CD4-positive, alpha-beta T cell (primary cell): Measurements from ENCODE around the gene OR52W1. TPM values are rescaled to one million over a fixed set of nuclear protein-coding genes. Genes with fewer than 3 reads are reported as not detected.

Experiments used
- ATAC-seq: fragments of 200-7000 bp; cut with Tn5 transposase; one replicate; pipeline ENCODE4 v1.10.0; 2022; ENCODE audit warnings: mild to moderate bottlenecking; ENCODE audit not compliant: poor library complexity
- CTCF ChIA-PET: fragments of 350-600 bp; sonication (Branson Sonifier 250); formaldehyde crosslinking; loops from one replicate; lab custom pipeline; 2021; ENCODE audit warnings: antibody characterized with exemption, inconsistent platforms; lab: Charles Lee
- POLR2A ChIA-PET: fragments of 350-600 bp; sonication (Branson Sonifier 250); formaldehyde crosslinking; loops from one replicate; lab custom pipeline; 2021; ENCODE audit warnings: antibody characterized with exemption, inconsistent platforms; lab: Charles Lee
- DNase-seq, 14 experiments: peaks; one replicate each; pipeline ENCODE4 v3.0.0-alpha.2; 2013 to 2020; ENCODE audit warnings: mixed read lengths in 2 of 14
- H3K27ac ChIP-seq, 2 donors: one replicate each; pipeline versions ENCODE4 v1.5.1 to v1.7.0; 2013; ENCODE audit warnings: low read length in 2 of 2, low read depth in 1 of 2, mild to moderate bottlenecking in 1 of 2
- H3K27me3 ChIP-seq, 2 experiments: 1 replicate in 1 of 2; 2 replicates in 1 of 2; pipeline versions ENCODE4 v1.6.1 to v1.7.0; 2013; ENCODE audit warnings: low read length in 2 of 2, control low read depth in 1 of 2, mild to moderate bottlenecking in 1 of 2, moderate library complexity in 1 of 2; ENCODE audit not compliant: insufficient read depth in 2 of 2, control insufficient read depth in 1 of 2
- H3K36me3 ChIP-seq: one replicate; pipeline ENCODE4 v1.6.1; 2013; ENCODE audit warnings: low read length, control low read depth; ENCODE audit not compliant: insufficient read depth
- H3K4me1 ChIP-seq: one replicate; pipeline ENCODE4 v1.6.1; 2013; ENCODE audit warnings: low read length, control low read depth; ENCODE audit not compliant: insufficient read depth
- H3K4me3 ChIP-seq: one replicate; pipeline ENCODE4 v1.5.1; 2013; ENCODE audit warnings: mild to moderate bottlenecking, low read length, moderate library complexity
- H3K9me3 ChIP-seq, 2 experiments: 1 replicate in 1 of 2; 2 replicates in 1 of 2; pipeline versions ENCODE4 v1.6.1 to v1.7.0; 2013; ENCODE audit warnings: low read length in 2 of 2, mild to moderate bottlenecking in 2 of 2, control low read depth in 1 of 2, moderate library complexity in 1 of 2; ENCODE audit not compliant: control insufficient read depth in 1 of 2, insufficient read depth in 1 of 2
- H3K27ac Mint-ChIP-seq: one replicate; pipeline ENCODE4 v1.8.0; 2020; ENCODE audit warnings: mixed read lengths
- H3K27me3 Mint-ChIP-seq: one replicate; pipeline ENCODE4 v1.8.0; 2021; ENCODE audit warnings: mixed read lengths
- H3K36me3 Mint-ChIP-seq: one replicate; pipeline ENCODE4 v1.8.0; 2021; ENCODE audit warnings: low read depth, mixed read lengths
- H3K4me1 Mint-ChIP-seq: one replicate; pipeline ENCODE4 v1.8.0; 2021; ENCODE audit warnings: low read depth, mixed read lengths
- H3K4me3 Mint-ChIP-seq: one replicate; pipeline ENCODE4 v1.8.0; 2020; ENCODE audit warnings: mild to moderate bottlenecking, mixed read lengths
- H3K9me3 Mint-ChIP-seq: one replicate; pipeline ENCODE4 v1.8.0; 2020; ENCODE audit warnings: mixed read lengths
- CTCF ChIP-seq: fragments of 200-600 bp; IDR thresholded peaks from one replicate; pipeline ENCODE4 v1.8.0; 2022; ENCODE audit warnings: antibody characterized with exemption, mild to moderate bottlenecking
- intact Hi-C, 2 experiments: fragments of 100-400 bp; cut with DNase I in 1 of 2; cut with micrococcal nuclease in 1 of 2; formaldehyde crosslinking; loops; one replicate each; pipeline versions ENCODE4 v1.15.1 to v1.9.0; 2023 to 2025; cut with DNase I, micrococcal nuclease
- total RNA-seq, 174 experiments: library from RNA in 2 of 174; stranded (reverse) in 2 of 174; gene quantifications; one replicate each; pipeline ENCODE4 v1.2.3 and lab custom pipeline; 2021 to 2026

The OR52W1 gene
- total RNA-seq, 2 experiments from 2014 or later = not detected

- H3K4me3 ChIP-seq = no peak within 1 kb of the TSS
- no peak within 1 kb of the TSS for H3K27ac Mint-ChIP-seq
- H3K27me3 ChIP-seq = no peaks in the 10 kb centered on the region
- H3K36me3 Mint-ChIP-seq = peaks cover 47% of the 10 kb centered on the region
- no peak for TF ChIP-seq CTCF
- ATAC-seq = no peak
- peaks cover 22% of the 10 kb centered on the region for H3K4me1 Mint-ChIP-seq
- H3K4me3 Mint-ChIP-seq = no peak within 1 kb of the TSS
- no peaks in the 10 kb centered on the region for H3K9me3 ChIP-seq
- H3K27me3 Mint-ChIP-seq = no peaks in the 10 kb centered on the region
- no peak for DNase-seq
- ChIA-PET POLR2A (no interaction called here), CTCF (no interaction called here)
- H3K27ac ChIP-seq = no peak within 1 kb of the TSS
- peaks cover 26% of the 10 kb centered on the region for H3K36me3 ChIP-seq
- peaks cover 14% of the 10 kb centered on the region for H3K4me1 ChIP-seq
- H3K9me3 Mint-ChIP-seq = no peaks in the 10 kb centered on the region
- intact Hi-C loops = no loop called here
Measured at GRCh38 chr11:6205366-6205765, 6.3 kb downstream of the OR52W1 start, which contains the start of gene C11orf42. C11orf42 (plus strand) TSS chr11:6205557; CDS start chr11:6205616, 59 bp downstream.

- CTCF ChIA-PET = no interaction called here
- Mint-ChIP-seq H3K4me3 (no peak overlapping the region), H3K9me3 (no peaks in the 10 kb centered on the region), H3K4me1 (peaks cover 22% of the 10 kb centered on the region), H3K27me3 (no peaks in the 10 kb centered on the region), H3K27ac (no peak overlapping the region), H3K36me3 (peaks cover 50% of the 10 kb centered on the region)
- peaks cover 39% of the 10 kb centered on the region for H3K36me3 ChIP-seq
- POLR2A ChIA-PET = interaction anchor here (0.7 kb wide), 1 partner anchor 193 kb away, joined by 3 read pairs; no protein-coding TSS in a partner anchor
- H3K4me3 ChIP-seq = no peak overlapping the region
- H3K27me3 ChIP-seq = no peaks in the 10 kb centered on the region
- TF ChIP-seq CTCF = no peak
- H3K4me1 ChIP-seq = peaks cover 12% of the 10 kb centered on the region
- intact Hi-C loops = no loop called here
- DNase-seq (no peak), ATAC-seq (no peak)
- no peak overlapping the region for H3K27ac ChIP-seq
- H3K9me3 ChIP-seq = no peaks in the 10 kb centered on the region
Measured at GRCh38 chr11:6206456-6207180, 7.6 kb downstream of the OR52W1 start.

GRCh38 chr11:6209801-6210200 is 10.8 kb downstream of the OR52W1 start:
- no peak overlapping the region for H3K27ac Mint-ChIP-seq
- no peaks in the 10 kb centered on the region for H3K4me1 ChIP-seq
- peaks cover 63% of the 10 kb centered on the region for H3K36me3 ChIP-seq
- no peak overlapping the region for H3K27ac ChIP-seq
- ATAC-seq (no peak), DNase-seq (no peak)
- intact Hi-C loops = no loop called here
- POLR2A ChIA-PET = no interaction called here
- H3K4me1 Mint-ChIP-seq = peaks cover 4% of the 10 kb centered on the region
- H3K27me3 ChIP-seq = no peaks in the 10 kb centered on the region
- H3K9me3 Mint-ChIP-seq = no peaks in the 10 kb centered on the region
- no peaks in the 10 kb centered on the region for H3K9me3 ChIP-seq
- no peaks in the 10 kb centered on the region for H3K27me3 Mint-ChIP-seq
- H3K36me3 Mint-ChIP-seq = peaks cover 50% of the 10 kb centered on the region
- TF ChIP-seq CTCF = no peak
- no peak overlapping the region for H3K4me3 Mint-ChIP-seq
- no peak overlapping the region for H3K4me3 ChIP-seq
- CTCF ChIA-PET = no interaction called here
